SW 1271 (cell line): ENCODE measurements around the gene CCDC8.
"Not testable (repeated sequence)": the region's sequence is repeated elsewhere in the genome, so short reads cannot be mapped to it uniquely, and the experiment has no call there.

Experiments
- DNase-seq, 2 experiments: peaks; one replicate each; lab custom pipeline; 2025; lab: John Stamatoyannopoulos, UW

CCDC8 gene

DNA sequence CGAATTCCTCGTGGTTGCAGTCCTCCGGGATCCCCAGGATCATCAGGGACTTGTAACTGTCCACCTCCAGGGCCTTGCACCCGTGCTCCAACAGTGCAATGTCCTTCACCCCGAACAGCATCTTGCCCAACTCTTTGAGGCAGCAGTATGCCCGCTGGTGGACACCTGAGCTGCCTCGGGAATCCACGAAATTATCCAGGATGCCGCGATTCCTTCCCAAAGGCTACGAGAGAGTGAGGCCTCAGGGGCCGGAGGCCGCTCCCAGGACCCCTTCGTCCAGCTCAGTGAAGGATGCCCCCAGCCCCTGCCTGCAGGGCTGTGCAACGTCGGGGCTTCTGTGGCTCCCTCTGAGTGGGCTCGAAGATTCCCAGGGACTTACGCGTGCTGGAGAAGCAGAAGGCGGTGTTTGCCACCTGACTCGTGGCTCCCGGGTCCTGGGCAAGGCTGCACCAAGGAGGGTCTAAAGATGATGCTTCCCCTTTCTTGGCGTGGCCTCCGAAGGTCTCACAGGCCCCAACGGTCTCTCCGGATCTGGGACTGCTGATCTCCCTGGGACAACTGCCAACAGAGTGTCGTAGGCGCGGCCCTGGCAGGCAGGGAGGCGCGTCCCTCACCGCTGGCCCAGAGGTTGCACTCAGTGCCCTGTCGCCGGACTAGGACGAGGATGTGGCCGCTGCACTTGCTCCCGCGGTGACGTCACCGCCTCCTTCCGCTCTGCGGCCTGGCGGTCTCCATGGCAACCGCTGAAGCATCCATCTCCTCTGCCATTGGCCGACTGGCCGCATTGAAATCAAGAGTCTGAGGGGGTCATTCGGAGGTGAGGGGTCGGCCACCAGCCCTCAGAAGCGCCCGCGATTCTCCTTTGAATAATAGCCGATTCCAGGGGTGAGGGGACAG lies 15.1 kb upstream of the CCDC8 start, which contains the start of gene PNMA8C:
Gene PNMA8C, minus strand, starts transcription at position 698 of the 897 bp plus-strand sequence. Its CDS starts 577 bp downstream, at position 121.
- DNase-seq: no peak

DNA sequence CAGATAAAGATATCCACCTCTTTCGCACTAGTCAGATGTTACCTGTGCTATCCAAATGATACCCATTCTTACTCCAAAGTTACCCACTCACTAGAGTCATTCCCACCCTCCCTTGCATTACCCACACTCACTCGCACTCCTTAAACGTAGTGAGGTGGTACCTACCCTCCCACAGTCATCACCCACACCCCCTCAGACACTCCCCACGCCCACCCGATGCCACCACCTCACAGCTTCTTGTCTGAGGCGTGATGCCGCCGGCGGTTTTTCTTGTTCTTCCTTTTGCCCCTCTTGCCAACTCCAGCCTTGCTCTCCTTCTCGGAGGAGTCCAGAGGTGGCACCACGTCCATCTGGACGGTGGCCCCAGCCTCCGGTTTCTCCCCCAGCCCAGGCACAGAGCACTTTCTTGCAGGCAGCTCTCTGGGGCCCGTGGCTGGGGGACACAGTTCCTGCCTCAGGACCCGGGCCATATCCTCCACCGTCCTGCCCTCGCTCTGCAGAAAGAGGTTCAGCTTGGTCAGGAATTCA lies 14.2 kb upstream of the CCDC8 start:
- DNase-seq: no peak

DNA sequence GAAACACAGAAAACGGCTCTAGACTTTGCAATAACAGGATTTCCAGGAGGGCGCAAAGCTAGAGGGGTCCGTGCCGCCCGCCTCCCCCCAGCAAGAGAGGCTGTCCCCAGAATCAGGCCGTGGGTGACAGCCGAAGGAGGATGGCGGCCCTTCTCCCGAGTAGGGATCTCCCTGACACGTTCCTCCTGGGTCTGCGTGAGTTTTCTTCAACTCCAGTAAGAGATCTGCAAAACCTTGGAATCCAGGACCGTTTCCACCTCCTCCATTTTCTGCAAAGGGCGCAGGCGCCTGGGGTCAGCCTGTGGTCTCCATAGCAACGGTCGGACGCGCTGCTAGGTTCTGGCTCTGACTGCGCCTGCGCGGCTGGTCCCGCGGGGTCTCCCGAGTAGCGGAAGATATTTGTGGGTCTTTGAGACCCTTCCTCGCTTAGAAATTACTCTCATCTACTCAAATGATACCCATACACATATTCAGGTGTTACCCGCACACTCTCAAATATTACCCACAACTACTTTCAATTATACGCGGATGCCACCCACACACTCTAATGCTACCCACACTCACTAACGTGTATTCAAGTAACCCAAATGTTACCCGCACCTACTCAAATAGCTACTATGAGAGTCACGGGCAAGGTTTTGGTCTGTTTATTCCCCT lies 13.3 kb upstream of the CCDC8 start:
- no peak for DNase-seq

DNA sequence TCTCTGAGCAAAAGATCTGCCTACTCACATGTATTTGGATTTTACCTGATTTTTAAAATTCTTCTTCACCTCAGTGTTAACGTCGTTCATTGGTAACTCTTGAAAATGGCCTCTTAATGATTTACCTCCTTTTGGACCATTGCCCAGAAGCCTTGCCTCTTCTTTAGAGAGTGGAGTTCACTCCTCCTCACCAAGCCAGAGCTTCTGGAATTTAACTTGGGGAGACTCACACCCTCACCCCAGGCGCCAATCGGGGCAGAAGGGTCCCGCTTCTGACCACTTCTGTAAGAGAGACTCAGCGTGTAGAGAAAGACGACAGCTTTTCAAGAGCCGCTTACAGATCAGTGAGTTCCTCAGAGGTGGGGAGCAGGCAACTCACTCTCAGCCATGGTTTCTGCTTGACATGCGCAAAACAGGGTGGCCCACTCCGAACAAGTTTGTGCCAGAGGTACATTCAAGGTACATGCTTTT lies 12.7 kb upstream of the CCDC8 start:
- no peak for DNase-seq

DNA sequence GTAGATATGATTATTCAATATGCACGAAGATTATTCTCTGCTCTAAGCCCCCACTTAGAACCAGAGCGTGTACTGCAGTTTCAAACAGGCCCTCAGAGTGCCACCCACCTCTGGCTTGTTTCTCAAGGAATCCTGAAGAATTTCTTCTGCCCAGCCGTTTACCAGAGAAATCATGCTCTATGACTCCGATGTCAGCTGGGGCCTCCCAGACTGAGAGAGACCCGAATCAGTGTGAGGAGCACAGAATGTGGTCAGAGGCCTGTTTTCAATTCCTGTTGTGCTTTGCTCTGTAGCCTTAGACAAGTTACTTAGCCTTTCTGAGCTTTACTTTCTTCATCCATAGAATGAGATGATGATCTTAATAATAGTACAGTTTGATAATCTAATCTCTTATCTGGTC lies 9.8 kb upstream of the CCDC8 start:
- DNase-seq: no peak

DNA sequence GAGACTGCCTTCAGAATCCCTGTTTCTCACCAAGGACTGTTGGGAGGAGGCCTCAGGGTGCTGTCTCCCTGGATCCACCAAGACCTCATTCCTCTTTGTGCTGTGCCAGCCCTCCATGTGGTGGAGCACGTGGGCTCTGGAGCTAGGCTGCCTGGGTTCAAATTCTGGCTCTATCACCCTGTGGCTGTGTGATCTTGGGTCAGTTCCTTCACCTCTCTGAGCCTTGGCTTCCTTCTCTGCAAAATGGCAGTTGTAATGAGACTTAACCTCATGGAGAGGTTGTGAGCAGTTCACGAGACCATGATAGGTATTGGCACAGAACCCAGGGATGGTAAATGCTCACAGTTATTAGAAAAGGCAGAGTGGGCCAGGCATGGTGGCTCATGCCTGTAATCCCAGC lies 9.0 kb upstream of the CCDC8 start:
- DNase-seq: no peak

DNA sequence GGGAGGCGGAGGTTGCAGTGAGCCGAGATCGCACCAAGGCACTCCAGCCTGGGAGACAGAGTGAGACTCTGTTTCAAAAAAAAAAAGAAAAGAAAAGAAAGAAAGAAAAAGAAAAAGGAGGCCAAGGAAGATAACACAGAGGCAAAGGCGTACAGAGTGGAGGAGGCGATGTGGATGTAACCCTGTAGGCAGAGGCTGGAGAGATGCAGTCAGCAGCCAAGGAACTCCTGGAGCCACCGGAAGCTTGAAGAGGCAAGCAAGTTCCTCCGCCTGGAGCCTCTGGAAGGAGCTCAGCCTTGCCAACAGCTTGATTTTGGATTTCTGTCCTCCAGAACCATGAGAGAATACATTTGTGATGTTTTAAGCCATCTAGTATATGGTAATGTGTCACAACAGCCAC lies 6.7 kb upstream of the CCDC8 start:
- DNase-seq: no peak

DNA sequence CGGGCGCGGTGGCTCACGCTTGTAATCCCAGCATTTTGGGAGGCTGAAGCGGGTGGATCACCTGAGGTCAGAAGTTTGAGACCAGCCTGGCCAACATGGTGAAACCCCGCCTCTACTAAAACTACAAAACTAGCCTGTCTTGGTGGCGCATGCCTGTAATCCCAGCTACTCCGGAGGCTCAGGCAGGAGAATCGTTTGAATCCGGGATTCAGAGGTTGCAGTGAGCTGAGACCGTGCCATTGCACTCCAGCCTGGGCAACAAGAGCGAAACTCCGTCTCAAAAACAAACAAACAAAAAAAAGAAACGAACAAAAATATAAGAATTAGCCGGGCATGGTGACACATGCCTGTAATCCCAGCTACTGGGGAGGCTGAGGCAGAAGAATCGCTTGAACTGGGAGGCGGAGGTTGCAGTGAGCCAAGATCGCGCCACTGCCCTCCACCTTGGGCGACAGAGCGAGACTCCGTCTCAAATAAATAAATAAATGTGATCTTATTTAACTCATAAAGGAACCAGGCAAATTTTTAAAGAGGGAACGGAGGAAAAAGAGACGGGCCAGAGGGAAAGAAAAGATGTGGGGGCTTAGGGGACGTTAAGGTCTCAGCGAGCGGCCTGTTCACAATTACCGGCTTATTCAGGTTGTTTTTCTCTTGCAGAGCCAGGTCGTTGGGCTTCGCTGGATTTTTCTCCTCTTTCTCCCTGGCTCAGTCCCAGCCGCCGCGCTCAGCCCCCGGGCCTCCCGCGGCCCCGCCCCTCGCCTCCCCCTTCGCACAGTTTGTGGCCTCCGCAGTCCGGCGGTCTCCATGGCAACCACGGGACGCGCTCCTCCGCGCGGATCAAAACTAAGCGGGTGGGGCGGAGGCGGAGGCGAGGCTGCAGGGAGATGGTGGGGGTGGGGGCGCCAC lies 2.7 kb upstream of the CCDC8 start:
- not testable (repeated sequence) for DNase-seq

DNA sequence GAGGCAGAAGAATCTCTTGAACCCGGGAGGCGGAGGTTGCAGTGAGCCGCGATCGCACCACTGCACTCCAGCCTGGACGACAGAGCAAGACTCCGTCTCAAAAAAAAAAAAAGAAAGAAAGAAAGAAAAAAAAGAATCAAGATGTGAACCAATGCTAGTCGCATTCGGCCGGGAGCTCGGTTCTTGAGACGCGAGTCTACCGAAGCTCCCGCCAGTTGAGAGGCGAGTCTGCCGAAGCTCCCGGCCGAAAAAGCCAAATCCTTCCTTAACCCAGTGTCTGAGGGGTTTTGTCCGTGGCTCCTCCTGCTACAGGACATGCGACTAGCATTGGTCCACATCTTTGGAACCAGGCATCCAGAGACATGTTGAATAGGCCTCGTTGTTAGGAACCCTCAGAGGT lies 1.5 kb upstream of the CCDC8 start:
- DNase-seq: not testable (repeated sequence)

DNA sequence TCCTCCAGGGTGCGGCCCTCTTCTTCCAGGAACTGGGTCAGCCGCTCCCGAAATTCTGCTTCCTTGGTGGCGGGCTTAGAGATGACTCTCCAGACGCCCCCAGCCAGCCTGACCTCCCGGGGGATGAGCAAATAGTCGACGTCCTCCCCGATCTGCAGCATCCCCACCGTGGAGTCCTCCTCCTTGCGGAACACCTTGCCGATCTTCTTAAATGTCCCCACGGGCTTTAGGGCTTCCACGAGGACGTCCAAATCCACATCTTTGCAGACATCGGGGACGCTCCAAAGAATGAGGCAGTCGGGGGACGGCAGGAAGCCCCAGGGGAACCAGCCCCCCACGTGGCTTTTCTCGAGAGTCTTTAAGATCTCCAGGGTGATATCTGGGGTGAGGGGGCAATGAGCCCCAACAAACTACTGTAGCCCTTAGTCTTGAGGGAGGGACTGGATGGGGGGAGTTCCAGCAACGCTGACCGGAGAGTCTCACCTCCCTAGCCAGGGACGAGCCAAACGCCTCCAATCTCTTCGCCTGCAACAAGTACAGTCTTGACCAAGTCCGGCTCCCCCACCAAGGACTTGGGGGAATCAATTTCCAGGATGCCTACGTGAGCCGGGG lies 608 bp downstream of the CCDC8 start:
- no peak for DNase-seq

DNA sequence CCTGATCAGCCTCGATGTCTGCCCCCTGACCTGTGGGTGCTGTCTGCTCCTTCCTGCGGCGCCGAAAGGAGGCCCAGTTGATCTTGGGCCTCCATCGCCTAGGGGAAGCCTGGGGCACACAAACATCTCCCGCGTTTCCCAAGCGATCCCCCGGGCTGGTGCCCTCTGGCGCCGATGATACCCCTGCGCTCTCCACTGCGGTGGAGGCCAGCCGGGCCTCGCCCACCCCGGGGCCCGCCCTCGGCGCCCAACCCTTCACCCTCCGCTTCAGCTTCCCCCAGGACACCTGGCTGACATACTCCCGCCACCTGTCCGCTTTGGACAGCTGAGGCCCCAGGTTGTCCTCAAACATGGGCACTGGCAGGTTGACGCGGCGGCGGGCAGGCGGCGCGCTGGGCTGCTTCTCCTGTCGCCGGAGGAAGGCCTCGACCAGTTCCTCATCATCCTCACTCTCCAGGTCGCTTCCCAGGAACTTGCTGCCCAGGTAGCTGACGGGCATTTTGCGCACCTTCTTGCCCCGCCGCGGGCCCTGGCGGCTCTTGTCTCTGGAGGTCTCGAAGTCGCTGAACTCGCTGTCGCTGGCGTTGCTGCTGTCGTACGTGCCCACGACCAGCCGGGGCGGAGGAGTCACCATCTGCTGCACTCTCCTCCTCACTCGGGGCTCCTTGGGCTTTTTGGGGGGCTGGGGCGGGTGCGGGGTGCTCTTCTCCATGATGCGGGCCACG lies 1.3 kb downstream of the CCDC8 start:
- DNase-seq: no peak

DNA sequence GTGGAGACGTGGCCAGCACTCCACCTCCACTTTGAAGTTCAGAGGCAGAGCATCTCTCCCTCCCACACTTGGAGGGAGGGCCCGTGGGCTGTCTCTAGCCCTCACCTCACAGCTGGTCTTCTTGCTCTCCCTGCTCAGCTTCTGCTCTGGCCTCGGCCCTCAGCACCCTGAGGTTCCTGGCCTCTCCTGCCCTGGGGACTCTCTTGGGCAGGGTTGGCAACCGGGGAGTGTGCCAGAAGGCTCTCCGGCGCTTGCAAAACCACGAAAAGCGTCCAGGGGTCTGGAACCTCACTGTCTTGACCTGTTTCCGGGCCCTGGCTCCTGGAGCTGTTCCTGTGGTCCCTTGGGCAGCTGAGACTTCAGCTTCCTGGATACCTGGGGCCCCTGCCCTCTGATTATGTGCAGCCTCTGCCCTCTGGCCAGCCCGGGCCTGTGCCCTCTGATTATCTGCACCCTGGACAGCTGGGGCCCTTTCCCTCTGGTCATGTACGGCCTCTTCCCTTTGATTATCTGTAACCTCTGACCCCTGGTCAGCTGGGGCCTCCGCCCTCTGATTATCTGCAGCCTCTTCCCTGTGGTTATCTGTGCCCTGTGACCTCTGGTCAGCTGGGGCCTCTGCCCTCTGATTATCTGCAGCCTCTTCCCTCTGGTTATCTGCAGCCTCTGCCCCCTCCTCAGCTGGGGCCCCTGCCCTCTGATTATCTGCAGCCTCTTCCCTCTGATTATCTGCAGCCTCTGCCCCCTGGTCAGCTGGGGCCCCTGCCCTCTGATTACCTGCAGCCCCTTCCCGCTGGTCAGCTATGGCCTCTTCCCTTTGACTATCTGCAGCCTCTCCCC lies 2.1 kb downstream of the CCDC8 start:
- DNase-seq: no peak

DNA sequence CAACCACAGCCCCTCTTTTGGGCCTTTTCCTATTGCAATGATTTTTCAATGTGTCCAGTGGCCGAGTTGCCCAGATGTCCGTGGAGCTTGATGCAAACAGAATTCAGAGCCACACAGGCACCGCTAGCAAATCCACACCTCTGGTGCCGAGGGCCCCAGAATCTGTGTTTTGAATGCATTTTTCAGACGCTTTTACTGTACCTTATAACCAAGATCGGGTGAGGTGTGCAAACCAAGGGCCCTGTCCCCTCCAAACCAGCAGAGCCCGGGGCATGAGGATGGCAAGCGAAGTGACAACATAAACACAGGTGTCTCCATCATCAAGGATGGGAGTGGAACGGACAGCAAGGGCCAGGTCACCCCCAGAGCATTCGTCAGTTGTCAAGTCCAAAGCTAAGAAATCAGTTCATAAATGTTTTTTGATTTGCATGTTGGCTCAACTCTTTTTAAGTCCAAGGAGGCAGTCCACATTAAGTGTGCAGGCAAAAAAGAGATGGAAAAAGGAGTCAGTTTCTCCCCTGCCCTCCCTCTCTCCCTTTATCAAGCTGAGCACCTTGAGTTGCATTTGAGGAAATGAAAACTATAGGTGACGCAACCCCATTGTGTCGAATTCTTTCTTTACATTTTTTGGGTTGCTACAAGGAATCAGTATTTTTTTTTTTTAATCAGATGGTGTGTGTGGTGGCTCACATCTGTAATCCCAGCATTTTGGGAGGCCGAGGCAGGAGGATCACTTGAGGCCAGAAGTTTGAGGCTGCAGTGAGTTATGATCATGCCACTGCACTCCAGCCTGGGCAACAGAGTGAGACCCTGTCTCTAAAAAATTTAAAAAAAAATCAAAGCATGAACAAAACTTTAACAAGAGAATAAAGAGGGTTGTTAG lies 2.9 kb downstream of the CCDC8 start:
- DNase-seq: no peak

DNA sequence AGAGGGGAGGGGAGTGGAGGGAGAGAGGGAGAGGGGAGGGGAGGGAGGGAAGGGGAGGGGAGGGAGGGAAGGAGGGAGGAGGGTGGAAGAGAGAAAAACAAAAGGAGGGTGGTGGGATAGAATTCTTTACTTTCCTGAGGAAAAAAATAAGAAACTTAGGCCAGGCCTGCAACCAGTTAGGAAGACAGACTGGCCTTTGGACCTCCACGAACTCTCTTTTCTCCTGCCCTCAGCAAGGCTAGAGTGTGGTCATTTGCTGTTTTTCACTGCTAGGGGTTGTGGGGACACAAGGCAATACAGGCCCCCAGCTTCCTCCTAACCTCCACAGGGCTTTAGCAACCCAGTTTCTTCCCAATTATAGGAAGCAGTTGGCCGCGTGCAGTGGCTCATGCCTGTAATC lies 4.2 kb downstream of the CCDC8 start:
- no peak for DNase-seq

DNA sequence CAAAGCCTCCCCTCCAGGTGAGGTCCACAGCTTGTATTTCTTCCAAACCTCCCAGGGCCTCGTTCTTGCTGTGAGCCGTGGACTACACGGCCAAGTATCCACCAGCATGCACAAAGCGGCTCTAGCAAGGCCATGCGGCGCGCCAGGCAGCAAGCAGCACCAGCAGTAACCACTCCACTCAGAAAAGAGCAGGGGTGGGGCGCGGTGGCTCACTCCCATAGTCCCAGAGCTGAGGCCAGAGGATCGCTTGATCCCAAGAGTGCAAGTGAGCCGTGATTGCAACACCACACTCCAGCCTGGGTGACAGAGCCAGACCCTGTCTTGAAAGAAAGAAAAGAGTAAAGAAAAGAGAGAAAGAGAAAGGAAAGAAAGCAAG lies 4.7 kb downstream of the CCDC8 start:
- DNase-seq: no peak

DNA sequence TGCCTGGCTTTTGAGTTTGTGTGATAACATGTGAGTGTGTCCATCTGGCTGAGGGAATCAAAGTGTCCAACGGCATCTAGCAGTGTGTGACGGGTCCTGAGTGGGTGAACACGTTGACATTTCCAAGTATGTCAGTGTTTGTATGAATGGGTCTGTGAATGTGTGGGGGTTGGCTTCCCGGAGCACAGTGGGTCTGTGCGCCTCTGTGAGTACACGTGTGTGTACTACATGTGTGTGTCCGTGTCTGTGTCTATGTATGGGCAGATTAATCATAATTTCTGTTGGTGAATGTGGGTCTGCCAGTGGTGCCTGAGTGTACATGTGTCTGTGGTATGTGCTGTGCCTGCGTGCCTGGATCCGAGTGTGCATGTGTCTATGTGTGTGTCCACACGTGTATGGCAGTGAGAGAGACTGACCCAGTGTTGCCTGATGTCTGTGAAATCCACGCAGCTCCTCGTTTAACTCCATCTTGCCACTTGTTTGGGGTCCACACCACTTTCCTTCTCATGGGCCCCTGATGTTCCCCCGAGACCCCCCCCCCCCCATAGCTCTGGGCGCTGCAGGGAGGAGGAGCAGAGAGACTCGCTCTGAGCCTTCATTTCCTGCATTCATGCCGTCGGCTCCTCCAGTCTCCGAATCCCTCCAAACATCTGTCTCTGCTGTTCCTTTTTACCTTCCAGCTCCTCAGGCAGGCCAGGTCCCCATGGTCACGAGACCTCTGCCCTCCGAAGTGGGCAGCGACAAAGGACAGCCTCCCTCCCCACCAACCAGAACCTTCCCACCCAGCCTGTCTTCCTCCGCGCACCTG lies 5.3 kb downstream of the CCDC8 start:
- no peak for DNase-seq

DNA sequence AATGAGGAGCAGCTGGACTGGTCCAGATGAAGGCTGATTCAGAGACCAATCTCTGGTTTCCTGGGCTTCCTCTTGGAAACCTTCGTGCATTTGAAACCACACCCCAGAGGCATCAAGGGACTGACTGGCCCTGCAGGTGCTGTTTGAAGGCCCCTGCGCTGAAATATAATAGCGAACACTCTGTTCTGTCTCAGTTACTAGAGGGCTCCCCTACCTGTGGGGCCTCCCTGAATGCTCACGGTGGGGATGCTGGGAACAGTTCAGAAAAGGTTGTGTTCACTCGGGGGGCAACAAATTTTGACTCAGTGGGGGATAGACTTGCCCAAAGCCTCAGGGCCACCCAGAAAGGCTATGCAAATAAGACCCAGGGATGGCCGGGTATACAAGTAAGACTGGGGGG lies 6.4 kb downstream of the CCDC8 start:
- no peak for DNase-seq
